ENCODE measurements around the gene SCARF2.

SCARF2 gene

DNA sequence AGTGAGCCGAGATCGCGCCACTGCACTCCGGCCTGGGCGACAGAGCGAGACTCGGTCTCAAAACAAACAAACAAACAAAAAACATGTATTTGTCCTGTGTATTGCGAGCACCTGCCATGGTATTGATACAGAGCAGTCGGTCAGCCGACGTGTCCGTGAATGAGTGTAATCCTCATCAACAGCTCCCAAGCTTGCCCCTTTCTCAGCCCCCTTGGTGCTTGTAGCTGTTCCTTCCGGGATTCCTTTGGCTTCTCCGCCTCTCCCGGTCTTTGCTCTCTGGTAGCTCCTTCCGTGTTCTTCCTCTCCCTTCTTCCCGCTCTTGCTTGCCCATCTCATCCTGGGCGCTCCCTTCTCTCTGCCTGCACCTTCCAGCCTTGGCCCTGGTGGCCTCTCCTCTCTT is 32.7 kb downstream of the SCARF2 start:
- TF ChIP-seq, protein P1, sequence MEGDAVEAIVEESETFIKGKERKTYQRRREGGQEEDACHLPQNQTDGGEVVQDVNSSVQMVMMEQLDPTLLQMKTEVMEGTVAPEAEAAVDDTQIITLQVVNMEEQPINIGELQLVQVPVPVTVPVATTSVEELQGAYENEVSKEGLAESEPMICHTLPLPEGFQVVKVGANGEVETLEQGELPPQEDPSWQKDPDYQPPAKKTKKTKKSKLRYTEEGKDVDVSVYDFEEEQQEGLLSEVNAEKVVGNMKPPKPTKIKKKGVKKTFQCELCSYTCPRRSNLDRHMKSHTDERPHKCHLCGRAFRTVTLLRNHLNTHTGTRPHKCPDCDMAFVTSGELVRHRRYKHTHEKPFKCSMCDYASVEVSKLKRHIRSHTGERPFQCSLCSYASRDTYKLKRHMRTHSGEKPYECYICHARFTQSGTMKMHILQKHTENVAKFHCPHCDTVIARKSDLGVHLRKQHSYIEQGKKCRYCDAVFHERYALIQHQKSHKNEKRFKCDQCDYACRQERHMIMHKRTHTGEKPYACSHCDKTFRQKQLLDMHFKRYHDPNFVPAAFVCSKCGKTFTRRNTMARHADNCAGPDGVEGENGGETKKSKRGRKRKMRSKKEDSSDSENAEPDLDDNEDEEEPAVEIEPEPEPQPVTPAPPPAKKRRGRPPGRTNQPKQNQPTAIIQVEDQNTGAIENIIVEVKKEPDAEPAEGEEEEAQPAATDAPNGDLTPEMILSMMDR (conservative IDR thresholded peaks at IDR 0.05; ENCODE audit: low read depth, low read length): no peak
- no peak overlapping the region for H3K4me3 ChIP-seq (ENCODE audit: low read depth, low read length)
- no peak for DNase-seq (ENCODE audit: low read depth)

DNA sequence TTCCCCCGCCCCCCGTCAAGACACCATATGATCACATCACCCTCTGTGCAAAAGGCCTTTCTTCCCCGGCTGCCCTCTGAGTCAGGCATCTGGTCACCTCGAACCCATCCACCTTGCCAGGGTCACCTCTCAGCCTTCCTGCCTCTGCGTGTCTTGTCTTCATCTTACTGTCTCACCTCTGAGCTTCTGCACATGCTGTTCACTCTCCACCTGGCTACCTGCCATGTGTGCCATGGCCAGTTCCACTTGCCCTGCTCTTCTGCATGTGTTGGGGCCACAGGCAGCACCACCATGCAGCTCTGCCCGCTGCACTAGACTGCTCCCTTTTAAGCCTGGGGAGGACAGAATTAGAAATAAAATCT is 33.9 kb downstream of the SCARF2 start:
- H3K4me3 ChIP-seq (ENCODE audit: low read depth, low read length): no peak overlapping the region
- TF ChIP-seq, protein P1 (conservative IDR thresholded peaks at IDR 0.05; ENCODE audit: low read depth, low read length): no peak
- no peak for DNase-seq (ENCODE audit: low read depth)

DNA sequence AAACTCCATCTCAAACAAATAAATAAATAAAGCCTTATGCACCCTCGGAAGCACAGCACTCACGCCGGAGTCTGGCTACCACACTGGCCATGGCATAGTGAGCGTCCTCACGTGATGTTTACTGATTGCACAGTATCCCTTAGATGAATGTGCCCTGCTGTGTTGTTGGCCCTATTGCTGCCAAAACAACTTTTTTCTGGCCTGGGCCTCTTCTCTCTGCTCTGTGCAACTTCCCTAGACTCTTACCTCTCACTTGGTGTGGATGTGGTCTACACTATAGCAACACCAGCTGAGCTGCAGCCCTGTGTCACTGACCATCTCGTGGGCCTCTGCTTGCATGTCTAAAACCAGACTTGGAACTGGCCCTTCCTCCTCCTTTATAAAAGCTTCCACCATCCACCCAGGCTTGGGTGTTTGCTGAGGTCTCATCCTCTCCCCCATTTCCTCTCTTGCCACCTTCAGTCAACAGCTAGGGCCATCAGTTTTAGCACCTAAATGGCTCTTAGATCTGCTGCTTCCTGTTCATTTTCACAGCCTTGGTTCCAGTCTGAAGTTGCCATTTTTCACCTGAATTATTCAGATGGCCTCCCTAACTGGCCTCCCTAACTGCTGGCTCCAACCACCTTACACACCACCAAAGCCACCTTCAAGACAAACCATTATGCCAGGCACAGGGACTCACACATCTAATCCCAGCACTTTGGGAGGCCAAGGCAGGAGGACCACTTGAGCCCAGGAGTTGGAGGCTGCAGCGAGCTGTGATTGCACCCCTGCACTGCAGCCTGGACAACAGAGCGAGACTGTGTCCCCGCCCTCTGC is 34.5 kb downstream of the SCARF2 start:
- TF ChIP-seq, protein P1 (conservative IDR thresholded peaks at IDR 0.05; ENCODE audit: low read depth, low read length): no peak
- H3K4me3 ChIP-seq (ENCODE audit: low read depth, low read length): no peak overlapping the region
- no peak for DNase-seq (ENCODE audit: low read depth)

DNA sequence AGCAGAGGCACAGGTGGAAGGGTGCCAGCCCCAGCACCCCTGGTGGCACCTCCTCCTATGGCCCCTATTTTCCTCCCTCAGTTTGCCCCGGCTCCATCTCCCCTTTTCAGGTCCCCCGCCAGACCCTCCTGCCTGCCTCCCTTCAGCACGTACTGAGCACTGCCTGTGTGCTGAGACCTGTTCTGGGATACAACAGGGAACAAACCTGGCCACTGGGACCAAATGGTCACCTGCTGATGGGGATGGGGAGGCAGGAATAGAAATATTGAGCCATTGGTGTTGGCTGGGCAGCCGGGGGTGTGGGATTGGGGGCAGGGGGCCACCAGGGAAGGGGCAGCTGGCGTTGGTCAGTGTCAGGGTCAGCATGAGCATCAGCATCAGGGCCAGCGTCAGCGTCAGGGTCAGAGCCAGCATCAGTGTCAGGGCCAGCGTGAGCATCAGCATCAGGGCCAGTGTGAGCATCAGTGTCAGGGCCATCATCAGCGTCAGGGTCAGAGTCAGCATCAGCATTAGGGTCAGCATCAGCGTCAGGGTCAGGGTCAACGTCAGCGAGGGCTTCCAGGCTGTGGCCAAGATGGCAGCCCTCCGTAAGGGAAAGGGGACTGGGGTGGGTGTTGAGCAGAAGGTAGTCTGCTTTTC is 36.1 kb downstream of the SCARF2 start:
- no peak overlapping the region for H3K4me3 ChIP-seq (ENCODE audit: low read depth, low read length)
- DNase-seq (ENCODE audit: low read depth): no peak
- TF ChIP-seq, protein P1 (conservative IDR thresholded peaks at IDR 0.05; ENCODE audit: low read depth, low read length): no peak

DNA sequence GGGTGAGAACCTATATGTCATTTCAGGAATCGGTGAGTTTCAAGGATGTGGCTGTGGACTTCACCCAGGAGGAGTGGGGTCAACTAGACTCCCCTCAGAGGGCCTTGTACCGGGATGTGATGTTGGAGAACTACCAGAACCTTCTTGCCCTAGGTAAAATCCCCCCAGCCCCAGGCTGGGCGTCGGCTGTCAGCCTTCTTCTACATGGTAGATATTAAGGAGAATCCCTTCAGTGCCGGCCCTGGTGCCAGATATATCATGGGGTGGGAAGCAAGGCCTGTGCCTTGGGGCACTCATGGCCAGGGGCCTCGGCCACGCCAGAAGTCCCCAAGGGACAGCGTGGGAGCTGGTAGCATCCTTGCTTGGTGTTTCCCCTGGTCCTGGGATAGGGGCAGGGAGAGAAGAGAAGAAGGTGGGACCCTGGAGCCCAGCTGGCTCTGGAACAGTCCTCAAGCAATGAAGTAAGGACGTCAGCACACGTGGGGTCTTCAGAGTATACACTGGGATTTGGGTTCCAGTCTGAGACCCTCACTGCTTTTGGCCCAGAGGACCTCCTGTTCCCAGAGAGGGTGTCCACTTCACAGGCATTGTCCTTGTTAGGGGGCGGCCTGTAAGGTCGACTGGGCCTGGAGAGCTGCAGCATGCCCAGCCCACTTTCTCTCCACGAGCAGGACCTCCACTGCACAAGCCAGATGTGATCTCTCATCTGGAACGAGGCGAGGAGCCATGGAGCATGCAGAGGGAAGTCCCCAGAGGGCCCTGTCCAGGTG is 36.8 kb downstream of the SCARF2 start:
- DNase-seq (ENCODE audit: low read depth): no peak
- no peak overlapping the region for H3K4me3 ChIP-seq (ENCODE audit: low read depth, low read length)
- TF ChIP-seq, protein P1 (conservative IDR thresholded peaks at IDR 0.05; ENCODE audit: low read depth, low read length): no peak

DNA sequence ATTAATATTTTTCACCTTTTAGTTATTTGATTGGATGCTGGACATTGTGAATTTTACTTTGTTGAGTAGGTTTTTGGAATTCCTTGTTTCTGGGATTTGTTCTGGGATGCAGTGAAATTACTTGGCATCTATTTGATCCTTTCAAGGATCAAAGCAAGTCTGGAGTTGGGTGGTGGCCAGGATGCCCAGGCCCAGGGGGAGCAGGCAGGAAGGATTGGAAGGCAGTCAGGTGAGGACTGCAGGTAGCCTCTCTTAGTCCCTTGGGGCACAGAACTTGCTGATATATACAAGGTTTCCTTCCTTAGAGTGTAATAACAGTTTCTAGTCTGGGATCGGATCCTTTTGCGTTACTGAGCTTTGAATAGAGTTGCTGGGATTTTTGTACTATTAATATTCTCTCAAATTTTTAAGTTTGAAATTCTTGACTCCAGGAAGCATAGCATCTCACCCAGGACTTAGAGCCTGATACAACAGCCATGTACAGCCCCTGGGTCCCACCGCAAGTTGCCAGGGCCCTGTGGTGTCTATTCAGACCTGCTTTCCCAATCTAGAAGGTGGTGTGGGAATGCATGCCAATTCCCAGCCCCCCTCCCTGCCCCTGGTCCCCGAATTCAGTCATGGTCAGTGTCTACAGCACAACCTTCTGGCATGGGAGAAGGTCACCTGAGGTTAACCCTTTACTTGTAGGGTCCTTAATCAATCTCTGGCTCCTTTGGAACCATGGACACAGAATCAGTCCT is 37.6 kb downstream of the SCARF2 start:
- no peak overlapping the region for H3K4me3 ChIP-seq (ENCODE audit: low read depth, low read length)
- no peak for DNase-seq (ENCODE audit: low read depth)
- TF ChIP-seq, protein P1 (conservative IDR thresholded peaks at IDR 0.05; ENCODE audit: low read depth, low read length): no peak
